ENCODE data around the gene PMEPA1.

The PMEPA1 gene

DNA sequence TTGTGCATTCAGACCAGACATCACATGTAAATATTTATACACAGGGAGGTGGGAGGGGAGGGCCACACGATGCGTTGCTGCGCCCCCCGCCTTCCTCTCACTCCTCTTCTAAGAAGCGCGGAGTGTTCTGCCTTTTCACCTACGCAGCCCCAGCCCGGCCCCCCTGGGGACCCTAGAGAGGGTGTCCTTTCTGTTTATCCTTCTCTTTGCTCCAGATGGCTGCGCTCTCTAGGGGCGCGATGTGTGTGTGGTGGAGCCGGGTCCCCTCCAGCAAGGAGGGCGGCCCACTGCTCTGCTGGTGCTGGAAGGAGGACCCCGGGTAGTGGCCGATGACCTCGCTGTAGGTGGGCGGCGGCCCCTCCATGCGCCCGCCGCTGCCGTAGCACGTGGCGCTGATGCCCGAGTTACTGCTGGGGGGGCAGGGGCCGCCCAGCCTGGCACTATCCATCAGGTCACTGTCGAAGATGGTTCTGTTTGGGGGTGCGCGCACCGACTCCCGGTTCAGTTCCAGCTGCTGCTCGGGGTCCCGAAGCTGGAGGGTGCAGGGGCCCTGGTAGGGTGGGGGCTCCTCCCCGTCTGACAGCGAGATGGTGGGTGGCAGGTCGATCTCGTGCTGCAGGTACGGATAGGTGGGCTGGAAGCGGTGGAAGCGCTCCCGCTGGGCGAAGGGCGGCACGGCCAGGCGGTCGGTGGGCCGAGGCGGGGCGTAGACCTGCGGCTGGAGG, 57.8 kb downstream of the PMEPA1 start:
- Histone ChIP-seq H3K9me3 (ENCODE audit: control insufficient read depth in 1 of 2, low read length in 2 of 2) (no peaks in the 10 kb centered on the region), H3K4me1 (ENCODE audit: control insufficient read depth in 1 of 2, insufficient read depth in 2 of 2, low read length in 2 of 2) (peaks cover 0 to 9% of the 10 kb centered on the region in 2 donors), H3K36me3 (ENCODE audit: control insufficient read depth in 1 of 2, insufficient read depth in 2 of 2, low read length in 2 of 2) (peaks cover 0 to 27% of the 10 kb centered on the region in 2 donors), H3K27ac (ENCODE audit: low read length) (no peak overlapping the region), H3K27me3 (ENCODE audit: low read depth, low read length) (no peaks in the 10 kb centered on the region), H3K4me3 (ENCODE audit: low read depth in 1 of 2, low read length in 2 of 2) (no peak overlapping the region)

DNA sequence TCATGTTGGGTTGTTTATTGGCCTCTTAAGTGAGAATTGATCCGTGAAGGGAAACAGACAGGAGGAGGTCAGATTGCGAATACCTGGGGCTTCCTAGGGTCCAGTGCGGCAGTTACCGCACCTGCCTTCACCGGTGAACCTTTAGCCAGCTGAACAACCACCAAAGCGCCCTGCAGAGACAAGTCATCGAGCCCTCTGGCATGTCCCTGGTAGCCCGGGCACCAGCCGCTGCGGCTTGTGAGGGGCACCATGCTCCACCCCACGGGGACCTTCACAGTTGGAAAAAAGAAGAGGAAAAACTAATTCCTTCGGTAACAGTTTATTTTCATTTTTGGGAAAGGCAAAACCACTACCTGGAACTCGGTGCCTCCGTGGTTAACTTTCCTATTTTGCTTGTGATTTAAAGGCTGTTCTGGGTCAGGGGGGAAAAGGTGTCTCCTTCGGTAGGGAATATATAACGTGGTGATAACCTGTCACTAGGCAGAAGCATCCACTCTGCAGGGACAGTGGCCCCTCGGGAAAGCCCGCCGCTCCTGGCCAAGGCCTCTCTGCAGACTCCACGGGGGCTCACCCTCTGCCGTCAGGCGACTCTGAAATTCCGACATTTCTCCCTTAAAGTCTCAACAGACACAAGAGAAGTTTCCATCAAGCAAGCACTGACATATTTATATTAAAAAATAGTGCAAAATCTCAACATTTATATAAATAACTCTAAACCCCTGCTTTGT, 58.9 kb downstream of the PMEPA1 start:
- H3K36me3 ChIP-seq (ENCODE audit: control insufficient read depth in 1 of 2, insufficient read depth in 2 of 2, low read length in 2 of 2): peaks cover 0 to 19% of the 10 kb centered on the region in 2 donors
- peaks cover 0 to 9% of the 10 kb centered on the region in 2 donors for H3K4me1 ChIP-seq (ENCODE audit: control insufficient read depth in 1 of 2, insufficient read depth in 2 of 2, low read length in 2 of 2)
- H3K4me3 ChIP-seq (ENCODE audit: low read depth in 1 of 2, low read length in 2 of 2): no peak overlapping the region
- no peaks in the 10 kb centered on the region for H3K9me3 ChIP-seq (ENCODE audit: control insufficient read depth in 1 of 2, low read length in 2 of 2)
- no peaks in the 10 kb centered on the region for H3K27me3 ChIP-seq (ENCODE audit: low read depth, low read length)
- H3K27ac ChIP-seq (ENCODE audit: low read length): no peak overlapping the region

DNA sequence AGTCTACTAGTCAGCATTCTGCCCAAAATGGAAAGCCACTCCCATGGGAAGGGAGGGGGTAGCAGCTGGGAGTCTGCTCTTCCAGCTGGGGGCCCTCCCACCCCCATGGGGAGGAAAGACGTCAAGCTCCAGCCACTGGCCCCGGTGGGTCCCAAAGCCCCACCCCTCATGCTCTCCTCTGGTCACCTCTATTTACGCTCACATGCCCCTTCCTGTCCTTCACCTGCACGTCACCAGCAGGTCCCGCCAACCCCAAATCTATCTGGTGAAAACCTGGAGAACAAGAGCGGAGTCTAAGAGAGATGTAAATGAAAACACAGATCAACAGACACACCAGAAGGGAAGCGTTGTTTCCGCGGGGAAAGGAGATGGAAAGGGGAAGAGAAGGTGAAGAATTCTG, 59.5 kb downstream of the PMEPA1 start:
- no peak overlapping the region for H3K4me3 ChIP-seq (ENCODE audit: low read depth in 1 of 2, low read length in 2 of 2)
- H3K4me1 ChIP-seq (ENCODE audit: control insufficient read depth in 1 of 2, insufficient read depth in 2 of 2, low read length in 2 of 2): peaks cover 0 to 9% of the 10 kb centered on the region in 2 donors
- peaks cover 0 to 19% of the 10 kb centered on the region in 2 donors for H3K36me3 ChIP-seq (ENCODE audit: control insufficient read depth in 1 of 2, insufficient read depth in 2 of 2, low read length in 2 of 2)
- no peaks in the 10 kb centered on the region for H3K9me3 ChIP-seq (ENCODE audit: control insufficient read depth in 1 of 2, low read length in 2 of 2)
- no peaks in the 10 kb centered on the region for H3K27me3 ChIP-seq (ENCODE audit: low read depth, low read length)
- no peak overlapping the region for H3K27ac ChIP-seq (ENCODE audit: low read length)

DNA sequence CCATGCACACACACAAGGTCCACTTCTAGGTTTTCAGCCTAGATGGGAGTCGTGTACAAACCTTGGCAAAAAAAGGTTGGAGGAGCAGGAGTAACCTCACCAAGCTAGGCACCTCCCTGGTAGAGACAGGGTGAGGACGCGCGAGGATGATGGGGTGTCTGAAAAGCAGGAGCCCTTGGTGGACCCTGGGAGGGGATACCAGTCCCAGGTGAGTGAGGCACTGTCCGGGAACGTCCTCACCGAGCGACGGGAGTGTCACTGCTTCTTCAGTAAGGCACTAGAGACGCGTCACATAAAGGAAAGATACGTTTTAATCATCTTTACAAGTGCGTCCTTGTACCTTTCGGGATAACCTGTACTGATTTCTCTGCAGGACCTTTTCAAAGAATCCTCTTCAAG, 60.2 kb downstream of the PMEPA1 start:
- peaks cover 0 to 3% of the 10 kb centered on the region in 2 donors for H3K4me1 ChIP-seq (ENCODE audit: control insufficient read depth in 1 of 2, insufficient read depth in 2 of 2, low read length in 2 of 2)
- H3K9me3 ChIP-seq (ENCODE audit: control insufficient read depth in 1 of 2, low read length in 2 of 2): no peaks in the 10 kb centered on the region
- H3K27ac ChIP-seq (ENCODE audit: low read length): no peak overlapping the region
- H3K4me3 ChIP-seq (ENCODE audit: low read depth in 1 of 2, low read length in 2 of 2): no peak overlapping the region
- H3K27me3 ChIP-seq (ENCODE audit: low read depth, low read length): no peaks in the 10 kb centered on the region
- H3K36me3 ChIP-seq (ENCODE audit: control insufficient read depth in 1 of 2, insufficient read depth in 2 of 2, low read length in 2 of 2): peaks cover 0 to 19% of the 10 kb centered on the region in 2 donors

- Histone ChIP-seq H3K9me3 (ENCODE audit: control insufficient read depth in 1 of 2, low read length in 2 of 2) (peaks cover 0 to 1% of the 10 kb centered on the region in 2 donors), H3K27ac (ENCODE audit: low read length) (no peak overlapping the region), H3K4me3 (ENCODE audit: low read depth in 1 of 2, low read length in 2 of 2) (no peak overlapping the region), H3K27me3 (ENCODE audit: low read depth, low read length) (no peaks in the 10 kb centered on the region), H3K36me3 (ENCODE audit: control insufficient read depth in 1 of 2, insufficient read depth in 2 of 2, low read length in 2 of 2) (peaks cover 0 to 19% of the 10 kb centered on the region in 2 donors), H3K4me1 (ENCODE audit: control insufficient read depth in 1 of 2, insufficient read depth in 2 of 2, low read length in 2 of 2) (no peaks in the 10 kb centered on the region)
These were observed 60.8 kb downstream of the PMEPA1 start for GRCh38 chr20:57648878-57649616.

DNA sequence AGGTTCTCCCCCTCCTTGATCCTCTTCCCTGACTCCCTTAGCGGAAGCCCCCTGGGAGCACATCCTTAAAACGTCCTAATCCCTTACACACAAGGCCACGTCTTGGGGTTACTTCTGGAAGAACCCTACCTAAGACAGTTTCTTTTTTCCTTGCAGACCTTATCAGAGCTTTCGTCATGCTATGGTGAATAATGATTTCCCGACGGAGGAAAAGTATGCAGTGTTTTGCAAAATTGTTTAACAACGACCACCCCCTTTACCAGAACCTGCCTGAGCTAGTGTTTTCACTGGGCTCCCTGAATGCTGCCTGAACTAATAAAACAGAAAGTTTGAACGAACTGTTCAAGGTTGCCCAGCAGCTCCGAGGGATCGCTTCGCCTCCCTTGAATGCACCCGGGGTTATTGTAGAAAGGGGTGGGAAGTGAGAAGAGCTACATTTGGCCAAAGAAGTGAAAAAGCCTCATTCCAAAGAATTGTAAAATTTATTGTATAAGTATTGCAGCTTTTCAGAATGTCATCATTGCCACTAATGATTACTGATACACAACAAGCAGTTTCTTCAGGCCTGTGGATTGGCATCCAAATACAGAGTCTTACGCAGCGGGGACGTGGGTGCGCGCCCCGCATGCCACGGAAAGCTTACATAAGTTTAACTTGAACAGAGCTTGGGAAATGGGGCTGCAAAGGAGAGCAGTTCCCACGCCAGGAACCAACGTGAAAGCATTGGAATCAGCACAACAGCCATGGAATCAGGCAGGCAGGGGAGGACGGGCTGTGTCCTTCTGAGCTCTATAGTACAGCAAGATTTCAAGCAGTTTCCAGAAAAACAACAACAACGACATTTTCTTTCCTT, 61.7 kb downstream of the PMEPA1 start:
- no peak overlapping the region for H3K27ac ChIP-seq (ENCODE audit: low read length)
- H3K4me3 ChIP-seq (ENCODE audit: low read depth in 1 of 2, low read length in 2 of 2): no peak overlapping the region
- H3K36me3 ChIP-seq (ENCODE audit: control insufficient read depth in 1 of 2, insufficient read depth in 2 of 2, low read length in 2 of 2): peaks cover 0 to 19% of the 10 kb centered on the region in 2 donors
- H3K27me3 ChIP-seq (ENCODE audit: low read depth, low read length): no peaks in the 10 kb centered on the region
- peaks cover 0 to 8% of the 10 kb centered on the region in 2 donors for H3K9me3 ChIP-seq (ENCODE audit: control insufficient read depth in 1 of 2, low read length in 2 of 2)
- no peaks in the 10 kb centered on the region for H3K4me1 ChIP-seq (ENCODE audit: control insufficient read depth in 1 of 2, insufficient read depth in 2 of 2, low read length in 2 of 2)

- H3K36me3 ChIP-seq (ENCODE audit: control insufficient read depth in 1 of 2, insufficient read depth in 2 of 2, low read length in 2 of 2): peaks cover 0 to 10% of the 10 kb centered on the region in 2 donors
- H3K27ac ChIP-seq (ENCODE audit: low read length): no peak overlapping the region
- H3K4me1 ChIP-seq (ENCODE audit: control insufficient read depth in 1 of 2, insufficient read depth in 2 of 2, low read length in 2 of 2): no peaks in the 10 kb centered on the region
- no peak overlapping the region for H3K4me3 ChIP-seq (ENCODE audit: low read depth in 1 of 2, low read length in 2 of 2)
- H3K9me3 ChIP-seq (ENCODE audit: control insufficient read depth in 1 of 2, low read length in 2 of 2): peaks cover 0 to 10% of the 10 kb centered on the region in 2 donors
- H3K27me3 ChIP-seq (ENCODE audit: low read depth, low read length): no peaks in the 10 kb centered on the region
These were observed 62.5 kb downstream of the PMEPA1 start for GRCh38 chr20:57647006-57647932.

- Histone ChIP-seq H3K27ac (ENCODE audit: low read length) (no peak overlapping the region), H3K36me3 (ENCODE audit: control insufficient read depth in 1 of 2, insufficient read depth in 2 of 2, low read length in 2 of 2) (no peaks in the 10 kb centered on the region), H3K4me3 (ENCODE audit: low read depth in 1 of 2, low read length in 2 of 2) (no peak overlapping the region), H3K4me1 (ENCODE audit: control insufficient read depth in 1 of 2, insufficient read depth in 2 of 2, low read length in 2 of 2) (no peaks in the 10 kb centered on the region), H3K9me3 (ENCODE audit: control insufficient read depth in 1 of 2, low read length in 2 of 2) (peaks cover 0 to 7% of the 10 kb centered on the region in 2 donors), H3K27me3 (ENCODE audit: low read depth, low read length) (no peaks in the 10 kb centered on the region)
These were observed 70.9 kb downstream of the PMEPA1 start for GRCh38 chr20:57638895-57639236.

- no peaks in the 10 kb centered on the region for H3K36me3 ChIP-seq (ENCODE audit: control insufficient read depth in 1 of 2, insufficient read depth in 2 of 2, low read length in 2 of 2)
- H3K4me3 ChIP-seq (ENCODE audit: low read depth in 1 of 2, low read length in 2 of 2): no peak overlapping the region
- H3K9me3 ChIP-seq (ENCODE audit: control insufficient read depth in 1 of 2, low read length in 2 of 2): peaks cover 0 to 2% of the 10 kb centered on the region in 2 donors
- no peak overlapping the region for H3K27ac ChIP-seq (ENCODE audit: low read length)
- no peaks in the 10 kb centered on the region for H3K4me1 ChIP-seq (ENCODE audit: control insufficient read depth in 1 of 2, insufficient read depth in 2 of 2, low read length in 2 of 2)
- no peaks in the 10 kb centered on the region for H3K27me3 ChIP-seq (ENCODE audit: low read depth, low read length)
These were observed 71.5 kb downstream of the PMEPA1 start for GRCh38 chr20:57638173-57638894.
